GM04504 (cell line): ENCODE data around the gene HP.
A peak's percentile ranks its signal among the peaks of the same experiment; 100 is the strongest.
"Not testable (repeated sequence)": the region's sequence is repeated elsewhere in the genome, so short reads cannot be mapped to it uniquely, and the experiment has no call there.

ENCODE experiments used
- DNase-seq: peaks from one replicate; pipeline ENCODE4 v3.0.0-alpha.2; 2012; ENCODE audit warnings: low read depth

The HP gene

GRCh38 chr16:72054254-72054847 is at the start of gene HP:
Gene HP, plus strand, starts transcription at chr16:72054505. Its CDS starts 148 bp downstream, at chr16:72054653.
- not testable (repeated sequence) for DNase-seq

- not testable (repeated sequence) for DNase-seq
Observed at GRCh38 chr16:72008065-72008423, 46.3 kb upstream of the HP start.

GRCh38 chr16:72008424-72009216 is 45.7 kb upstream of the HP start, which contains the start of gene DHODH:
Gene DHODH, plus strand, starts transcription at chr16:72008744. Its CDS starts 21 bp downstream, at chr16:72008765.
- peak; percentile 94 for DNase-seq

GRCh38 chr16:72009779-72010178 is 44.5 kb upstream of the HP start:
- no peak for DNase-seq

GRCh38 chr16:72012607-72013006 is 41.7 kb upstream of the HP start:
- no peak for DNase-seq

GRCh38 chr16:72013389-72013788 is 40.9 kb upstream of the HP start:
- no peak for DNase-seq

- DNase-seq = no peak
Observed at GRCh38 chr16:72013888-72014581, 40.3 kb upstream of the HP start.

GRCh38 chr16:72014675-72015074 is 39.6 kb upstream of the HP start:
- DNase-seq = no peak

GRCh38 chr16:72015124-72015523 is 39.2 kb upstream of the HP start:
- no peak for DNase-seq

- DNase-seq = no peak
Observed at GRCh38 chr16:72018470-72018869, 35.8 kb upstream of the HP start.

GRCh38 chr16:72021043-72021442 is 33.3 kb upstream of the HP start:
- DNase-seq = no peak

- DNase-seq = no peak
Observed at GRCh38 chr16:72022127-72022526, 32.2 kb upstream of the HP start.

GRCh38 chr16:72023962-72024361 is 30.3 kb upstream of the HP start:
- DNase-seq = no peak

- no peak for DNase-seq
Observed at GRCh38 chr16:72024862-72025382, 29.4 kb upstream of the HP start.

- DNase-seq = no peak
Observed at GRCh38 chr16:72025404-72026114, 28.7 kb upstream of the HP start.

- no peak for DNase-seq
Observed at GRCh38 chr16:72027669-72028378, 26.5 kb upstream of the HP start.

GRCh38 chr16:72029567-72030271 is 24.6 kb upstream of the HP start:
- DNase-seq = no peak

GRCh38 chr16:72033437-72033836 is 20.9 kb upstream of the HP start:
- no peak for DNase-seq

GRCh38 chr16:72036098-72036497 is 18.2 kb upstream of the HP start:
- no peak for DNase-seq

GRCh38 chr16:72042157-72042660 is 12.1 kb upstream of the HP start:
- no peak for DNase-seq

GRCh38 chr16:72043058-72043457 is 11.2 kb upstream of the HP start:
- DNase-seq = no peak
